HG03457 (cell line): ENCODE data around the gene PSMG1.
A peak's percentile ranks its signal among the peaks of the same experiment; 100 is the strongest.
"Not testable (repeated sequence)": the region's sequence is repeated elsewhere in the genome, so short reads cannot be mapped to it uniquely, and the experiment has no call there.

ENCODE experiments used
- ATAC-seq: cut with Tn5 transposase; IDR thresholded peaks from one replicate; pipeline ENCODE4 v1.9.1; 2021; ENCODE audit warnings: moderate number of reproducible peaks; ENCODE audit not compliant: unreplicated experiment

Gene PSMG1

GRCh38 chr21:39183272-39184049 lies at the start of gene PSMG1:
Gene PSMG1 (minus strand): TSS chr21:39183451. CDS start chr21:39183385, 66 bp downstream.
- peak; percentile 81 for ATAC-seq

DNA sequence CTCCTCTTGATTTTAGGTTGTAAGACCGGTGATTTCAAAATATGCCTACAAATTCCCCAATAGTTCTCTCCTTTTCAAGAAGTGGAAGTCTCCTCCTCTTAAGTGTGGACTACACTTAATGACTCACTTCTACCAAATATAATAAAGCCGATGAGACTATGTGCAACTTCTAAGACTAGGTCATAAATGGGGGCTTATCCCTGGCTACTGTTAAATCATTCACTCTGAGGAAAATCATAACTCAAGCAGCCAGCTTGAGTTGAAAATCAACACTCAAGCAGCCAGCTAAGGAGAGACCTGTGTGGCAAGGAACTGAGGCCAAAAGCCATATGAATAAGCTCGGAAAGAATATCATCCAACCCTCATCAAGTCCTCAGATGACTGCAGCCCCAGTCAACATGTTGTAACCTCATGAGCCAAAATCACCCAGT lies 49.6 kb upstream of the PSMG1 start:
- no peak for ATAC-seq

DNA sequence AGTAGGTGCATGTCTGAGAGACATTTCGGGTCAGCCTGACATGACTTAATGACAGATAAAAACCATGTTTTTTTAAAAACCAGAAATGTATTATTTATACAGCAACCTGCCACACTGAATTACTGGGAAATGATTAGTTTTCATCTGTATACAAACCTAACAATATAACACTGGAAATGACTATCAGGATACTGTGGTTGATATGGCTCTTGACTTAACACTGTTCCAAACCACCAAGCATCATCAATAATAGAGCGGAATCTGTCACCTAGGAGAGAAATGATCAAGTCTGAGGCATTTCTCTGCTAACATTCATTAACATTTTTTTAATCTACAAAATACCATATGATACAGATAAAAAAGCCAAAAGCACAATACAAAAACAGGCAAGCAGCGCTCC lies 41.7 kb upstream of the PSMG1 start:
- ATAC-seq: no peak

GRCh38 chr21:39221997-39222486 lies 38.8 kb upstream of the PSMG1 start:
- no peak for ATAC-seq

- ATAC-seq: no peak
Measured at GRCh38 chr21:39221282-39221996, 38.2 kb upstream of the PSMG1 start.

- not testable (repeated sequence) for ATAC-seq
Measured at GRCh38 chr21:39220875-39221274, 37.6 kb upstream of the PSMG1 start.

DNA sequence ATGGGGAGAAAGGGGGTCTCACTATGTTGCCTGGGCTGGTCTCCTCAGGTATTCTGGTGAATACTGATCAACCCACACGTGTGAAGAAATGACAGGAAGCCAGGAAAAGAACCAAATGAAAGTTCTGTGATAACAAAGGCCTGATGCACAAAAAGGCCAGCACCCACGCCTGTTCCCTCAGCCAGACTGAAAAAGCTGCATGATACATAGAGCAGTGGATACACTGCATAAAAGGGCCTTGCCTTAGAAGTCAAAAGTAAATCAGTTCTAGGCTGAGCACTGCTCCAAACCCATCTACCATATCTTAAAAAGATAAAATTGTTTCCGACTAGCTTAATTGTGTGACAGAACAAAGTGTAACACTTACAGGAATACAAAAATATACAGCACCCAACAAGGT lies 36.9 kb upstream of the PSMG1 start:
- ATAC-seq: no peak

- no peak for ATAC-seq
Measured at GRCh38 chr21:39218082-39218409, 34.8 kb upstream of the PSMG1 start.

DNA sequence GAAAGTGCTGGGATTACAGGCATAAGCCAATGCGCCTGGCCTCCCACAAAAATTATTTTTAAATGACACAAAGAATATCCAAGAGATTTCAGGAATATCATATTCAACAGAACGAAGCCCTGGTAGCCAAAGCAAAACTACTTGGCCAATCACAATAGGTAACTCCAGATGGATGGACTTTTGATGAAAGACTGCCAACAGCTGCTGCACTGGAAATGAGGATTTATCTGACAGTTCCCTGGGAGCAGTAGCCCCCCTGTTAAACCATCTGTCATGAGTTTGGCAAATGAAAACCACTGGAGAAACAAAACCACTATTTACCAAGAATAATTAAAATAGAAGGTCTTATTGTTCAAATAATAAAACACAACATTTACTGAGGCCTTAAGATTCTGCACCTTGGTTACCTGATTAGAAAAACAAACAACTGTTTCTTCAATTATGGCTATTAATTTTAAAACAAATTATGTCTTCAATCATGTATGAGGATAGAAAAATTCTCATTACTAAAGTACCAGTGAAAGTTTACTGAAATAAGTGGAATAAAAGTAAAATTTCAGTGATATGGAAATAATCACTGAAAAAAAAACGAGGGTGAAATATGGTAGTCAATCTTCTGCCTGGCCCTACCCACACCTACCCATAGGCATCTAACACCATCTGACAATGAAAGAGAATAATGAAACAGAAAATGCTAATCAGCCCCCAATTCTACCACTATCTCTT lies 34.3 kb upstream of the PSMG1 start:
- no peak for ATAC-seq

DNA sequence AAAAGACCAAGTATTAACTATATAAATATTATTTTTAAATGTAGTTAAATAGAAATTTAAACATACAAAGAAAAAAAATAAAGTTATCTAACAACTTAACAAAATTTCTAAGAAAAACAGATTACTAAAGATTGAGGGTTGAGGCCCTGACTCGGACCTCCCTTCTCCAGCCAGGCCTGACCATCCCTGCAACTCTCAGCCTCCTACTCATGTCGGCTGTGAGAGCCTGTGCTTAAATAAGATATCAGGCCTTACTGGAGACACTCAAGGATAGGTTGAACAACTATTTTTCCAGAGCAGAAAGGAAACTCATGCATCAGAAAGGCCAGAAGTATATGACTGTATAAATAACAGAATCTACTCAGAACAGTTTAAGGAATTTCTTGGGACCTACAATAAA lies 33.0 kb upstream of the PSMG1 start:
- no peak for ATAC-seq

GRCh38 chr21:39215078-39215477 lies 31.8 kb upstream of the PSMG1 start:
- no peak for ATAC-seq

- no peak for ATAC-seq
Measured at GRCh38 chr21:39209334-39209688, 26.1 kb upstream of the PSMG1 start.

DNA sequence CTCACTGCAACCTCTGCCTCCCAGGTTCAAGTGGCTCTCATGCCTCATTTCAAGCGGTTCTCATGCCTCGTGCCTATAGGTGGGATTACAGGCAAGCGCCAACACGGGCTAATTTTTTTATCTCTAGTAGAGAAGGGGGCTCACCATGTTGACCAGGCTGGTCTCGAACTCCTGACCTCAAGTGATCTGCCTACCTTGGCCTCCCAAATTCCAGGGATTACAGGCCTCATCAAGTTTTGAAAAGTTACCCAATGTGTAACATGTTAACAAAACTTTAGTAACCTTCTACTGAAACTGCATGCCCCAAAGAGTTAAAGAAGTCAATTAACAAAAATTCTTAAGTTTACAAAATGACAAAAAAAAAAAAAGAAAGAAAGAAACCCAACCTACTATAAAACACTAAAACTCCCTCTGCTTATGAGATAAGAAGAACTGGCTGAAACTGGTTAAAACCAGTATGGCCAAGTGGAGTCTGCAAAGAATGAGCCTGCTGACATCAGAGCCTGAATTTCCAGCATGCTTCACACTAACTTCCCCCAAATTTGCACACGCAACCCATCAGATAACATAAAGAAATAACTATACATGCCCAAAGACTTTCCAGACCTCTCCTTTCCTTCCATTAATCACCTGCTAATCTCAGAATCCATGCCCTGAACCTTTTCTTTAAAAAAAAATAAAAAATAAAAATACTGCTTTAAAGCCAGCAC lies 25.5 kb upstream of the PSMG1 start:
- ATAC-seq: no peak

DNA sequence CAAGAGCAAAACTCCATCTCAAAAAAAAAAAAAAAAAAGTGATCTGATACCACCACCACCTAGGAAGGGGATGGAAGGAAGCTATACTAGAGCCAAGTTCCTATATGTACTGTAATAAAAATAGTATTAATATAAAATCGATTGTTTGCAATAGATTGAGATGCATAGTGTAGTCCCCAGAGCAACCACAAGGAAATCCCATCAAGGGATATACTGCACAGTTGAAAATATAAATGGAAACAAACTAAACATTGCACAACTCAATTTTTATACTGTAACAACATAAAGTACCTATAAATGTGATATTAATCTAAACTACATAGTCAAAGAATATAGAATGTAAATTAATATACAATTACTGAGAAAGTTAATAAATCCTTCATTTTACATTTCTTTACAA lies 20.9 kb upstream of the PSMG1 start:
- no peak for ATAC-seq

DNA sequence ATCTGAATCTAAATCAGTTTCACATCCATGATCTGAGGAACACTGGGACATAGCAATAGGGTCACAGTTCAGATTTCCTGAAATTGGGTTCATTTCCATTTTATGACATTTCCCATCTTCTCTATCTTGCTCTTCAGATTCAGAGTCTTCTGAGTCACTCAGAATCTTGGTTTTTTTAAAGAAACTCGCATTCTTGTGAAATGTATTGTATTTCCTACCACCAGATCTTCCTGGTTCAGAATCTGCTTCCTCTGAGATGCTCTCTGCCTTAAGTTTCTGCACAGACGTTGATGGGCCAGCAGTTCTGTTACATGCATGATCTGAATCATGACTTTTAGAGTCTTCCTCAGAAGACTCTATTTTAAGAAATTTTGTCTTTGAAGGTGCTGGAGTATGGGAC lies 15.5 kb upstream of the PSMG1 start:
- ATAC-seq: no peak

GRCh38 chr21:39197448-39198233 lies 14.4 kb upstream of the PSMG1 start:
- ATAC-seq: no peak

DNA sequence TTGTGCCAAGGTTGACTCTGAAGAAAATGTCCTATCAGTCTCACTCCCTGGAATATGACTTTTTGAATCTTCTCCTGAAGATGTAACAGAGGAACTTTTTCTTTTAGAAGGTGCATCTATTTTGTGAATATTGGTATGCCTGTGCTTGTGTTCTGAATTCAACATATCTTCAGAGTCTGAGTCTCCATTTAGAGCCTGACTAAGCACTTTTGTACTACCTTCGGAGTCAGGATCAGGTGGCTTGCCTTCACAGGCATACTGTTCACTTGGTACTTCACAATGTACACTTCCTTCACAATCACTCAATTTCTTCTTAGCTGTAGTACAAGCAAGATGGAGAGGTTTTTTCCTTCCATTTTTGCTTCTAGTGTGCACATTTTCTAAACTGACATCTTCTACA lies 13.6 kb upstream of the PSMG1 start:
- ATAC-seq: no peak

GRCh38 chr21:39196310-39196709 lies 13.1 kb upstream of the PSMG1 start:
- no peak for ATAC-seq

DNA sequence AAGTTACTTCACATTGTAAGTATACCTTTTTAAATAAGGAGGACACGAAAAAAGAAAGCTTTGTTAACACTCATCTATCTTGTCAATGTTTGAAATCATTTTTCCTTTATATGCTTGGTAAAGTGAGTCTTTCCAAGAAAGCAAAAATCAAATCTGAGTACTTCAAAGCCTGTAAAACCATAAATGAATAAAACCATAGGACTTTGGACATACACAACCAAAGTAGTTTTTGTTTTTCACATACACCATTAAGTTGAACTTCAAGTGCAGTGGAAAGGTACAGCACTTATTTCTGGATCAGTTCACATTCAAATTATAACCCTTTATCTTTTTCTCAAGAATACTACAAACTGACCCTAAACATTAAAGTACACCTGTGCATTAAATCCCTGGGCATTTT lies 10.1 kb upstream of the PSMG1 start:
- ATAC-seq: no peak

DNA sequence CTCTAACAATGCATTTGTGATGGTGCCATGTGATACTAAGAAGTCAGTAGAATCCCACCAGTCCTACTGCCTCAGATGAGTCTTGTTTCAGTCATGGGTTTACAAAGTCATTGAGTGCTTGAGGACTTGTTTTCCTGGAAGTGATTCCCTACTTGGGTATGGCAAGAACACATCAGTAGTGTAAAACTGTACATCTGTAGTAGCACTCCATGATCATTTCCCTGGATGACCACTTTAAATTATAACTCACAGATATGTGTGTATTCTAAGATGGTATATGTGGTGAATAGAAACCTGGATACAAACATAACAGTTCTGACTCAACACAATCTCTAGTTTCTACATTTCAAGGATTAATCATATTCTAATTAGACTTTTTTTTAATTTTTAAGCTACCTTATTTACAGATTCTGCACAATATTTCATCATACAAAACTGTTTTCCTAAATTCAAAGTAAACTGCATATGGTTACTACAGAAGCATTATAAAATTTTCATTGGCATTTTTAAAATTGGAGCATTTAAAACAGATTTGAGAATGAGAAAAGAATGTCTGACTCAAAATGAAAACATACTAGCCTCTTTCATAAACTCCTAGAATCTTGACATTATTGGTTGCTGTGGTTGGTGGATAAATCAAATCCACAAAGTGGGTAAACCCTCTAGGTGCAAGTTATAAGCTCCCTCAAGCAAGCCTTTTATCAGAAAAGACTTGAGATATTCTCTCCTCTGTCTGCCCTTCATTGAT lies 6.8 kb upstream of the PSMG1 start:
- ATAC-seq: no peak
